Body of pancreas (tissue), 4 donors: Measurements from ENCODE around the gene AGMO.

ENCODE experiments used
- POLR2A ChIP-seq, 3 donors: fragments of 450-650 bp; IDR thresholded peaks; one replicate each; pipeline ENCODE4 v1.6.1; 2016; ENCODE audit warnings: antibody characterized with exemption in 3 of 3, mild to moderate bottlenecking in 2 of 3
- TF ChIP-seq, protein P1 (sequence below), 7 experiments: fragments of 450-650 bp in 4 of 7; fragments of 200-600 bp in 3 of 7; sonication (generic) in 3 of 7; IDR thresholded peaks; one replicate each; pipeline ENCODE4 v1.5.1; 2016 to 2019; ENCODE audit warnings: antibody characterized with exemption in 7 of 7

DNA sequence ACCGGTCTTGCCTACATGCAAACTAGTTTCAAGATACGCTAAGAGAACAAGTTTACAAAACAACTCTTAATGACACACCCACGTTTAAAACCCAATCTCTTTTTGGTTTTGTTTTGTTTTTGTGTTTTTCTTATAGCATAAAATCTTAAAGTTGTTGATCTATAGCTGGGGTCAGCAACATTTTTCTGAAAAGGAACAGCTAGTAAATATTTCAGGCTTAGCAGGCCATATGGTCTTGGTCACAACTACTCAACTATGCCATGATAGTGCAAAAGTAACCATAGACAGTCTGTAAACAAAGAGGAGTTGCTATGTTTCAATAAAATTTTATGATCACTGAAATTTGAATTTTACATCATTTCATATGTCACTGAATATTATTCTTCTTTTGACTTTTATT is 327.4 kb downstream of the AGMO start:
- TF ChIP-seq, protein P1, sequence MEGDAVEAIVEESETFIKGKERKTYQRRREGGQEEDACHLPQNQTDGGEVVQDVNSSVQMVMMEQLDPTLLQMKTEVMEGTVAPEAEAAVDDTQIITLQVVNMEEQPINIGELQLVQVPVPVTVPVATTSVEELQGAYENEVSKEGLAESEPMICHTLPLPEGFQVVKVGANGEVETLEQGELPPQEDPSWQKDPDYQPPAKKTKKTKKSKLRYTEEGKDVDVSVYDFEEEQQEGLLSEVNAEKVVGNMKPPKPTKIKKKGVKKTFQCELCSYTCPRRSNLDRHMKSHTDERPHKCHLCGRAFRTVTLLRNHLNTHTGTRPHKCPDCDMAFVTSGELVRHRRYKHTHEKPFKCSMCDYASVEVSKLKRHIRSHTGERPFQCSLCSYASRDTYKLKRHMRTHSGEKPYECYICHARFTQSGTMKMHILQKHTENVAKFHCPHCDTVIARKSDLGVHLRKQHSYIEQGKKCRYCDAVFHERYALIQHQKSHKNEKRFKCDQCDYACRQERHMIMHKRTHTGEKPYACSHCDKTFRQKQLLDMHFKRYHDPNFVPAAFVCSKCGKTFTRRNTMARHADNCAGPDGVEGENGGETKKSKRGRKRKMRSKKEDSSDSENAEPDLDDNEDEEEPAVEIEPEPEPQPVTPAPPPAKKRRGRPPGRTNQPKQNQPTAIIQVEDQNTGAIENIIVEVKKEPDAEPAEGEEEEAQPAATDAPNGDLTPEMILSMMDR (IDR thresholded peaks at IDR 0.05): no peak
- TF ChIP-seq POLR2A (IDR thresholded peaks at IDR 0.05): no peak
